Mesodermal cell (in vitro differentiated cells): Measurements from ENCODE around the gene CEP72.
"Not testable (repeated sequence)": the region's sequence is repeated elsewhere in the genome, so short reads cannot be mapped to it uniquely, and the experiment has no call there.

Source experiments
- H3K27ac ChIP-seq: 2 replicates; pipeline ENCODE4 v1.7.0; 2013; ENCODE audit warnings: mild to moderate bottlenecking, low read depth, low read length, moderate library complexity; ENCODE audit not compliant: severe bottlenecking
- H3K36me3 ChIP-seq: 2 replicates; pipeline ENCODE4 v1.7.1; 2013; ENCODE audit warnings: mild to moderate bottlenecking, low read length, moderate library complexity; ENCODE audit not compliant: control insufficient read depth, insufficient read depth
- H3K4me1 ChIP-seq: one replicate; pipeline ENCODE4 v1.7.1; 2013; ENCODE audit warnings: mild to moderate bottlenecking, low read length; ENCODE audit not compliant: insufficient read depth, control insufficient read depth, poor library complexity, severe bottlenecking
- H3K4me3 ChIP-seq: 2 replicates; pipeline ENCODE4 v1.7.0; 2013; ENCODE audit warnings: low read length, control low read depth, mild to moderate bottlenecking; ENCODE audit not compliant: insufficient read depth, poor library complexity, severe bottlenecking; ENCODE audit errors: extremely low read depth
- H3K9me3 ChIP-seq: 2 replicates; pipeline ENCODE4 v1.7.1; 2013; ENCODE audit warnings: mild to moderate bottlenecking, low read length, moderate library complexity; ENCODE audit not compliant: control insufficient read depth
- WGBS, 2 experiments: methylation state at CpG; one replicate each; pipeline ENCODE4 v1.1.5; 2013; ENCODE audit warnings: missing lambda C conversion rate in 2 of 2; ENCODE audit not compliant: insufficient coverage in 2 of 2; 5-methylcytosine and 5-hydroxymethylcytosine counted together

The CEP72 gene

DNA sequence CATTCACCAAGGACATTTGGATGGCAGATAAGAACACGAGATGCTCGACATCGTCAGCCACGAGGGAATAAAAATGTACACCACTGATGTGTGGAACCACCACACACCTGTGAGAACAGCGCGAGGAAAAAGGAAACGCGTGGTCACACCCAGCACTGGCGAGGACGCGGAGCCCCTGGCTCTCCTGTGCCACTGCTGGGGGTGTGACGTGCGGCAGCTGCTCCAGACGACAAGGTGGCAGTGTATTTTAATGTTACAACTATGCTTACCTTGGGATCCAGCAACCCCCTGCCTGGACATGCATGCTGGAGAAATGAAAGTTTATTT, 13.6 kb upstream of the CEP72 start:
- Histone ChIP-seq H3K9me3 (no peaks in the 10 kb centered on the region), H3K4me3 (no peak overlapping the region), H3K27ac (no peak overlapping the region), H3K4me1 (no peaks in the 10 kb centered on the region), H3K36me3 (no peaks in the 10 kb centered on the region)
- WGBS, 2 experiments: 72 to 74% methylated on average over 13 of the region's 14 CpGs

DNA sequence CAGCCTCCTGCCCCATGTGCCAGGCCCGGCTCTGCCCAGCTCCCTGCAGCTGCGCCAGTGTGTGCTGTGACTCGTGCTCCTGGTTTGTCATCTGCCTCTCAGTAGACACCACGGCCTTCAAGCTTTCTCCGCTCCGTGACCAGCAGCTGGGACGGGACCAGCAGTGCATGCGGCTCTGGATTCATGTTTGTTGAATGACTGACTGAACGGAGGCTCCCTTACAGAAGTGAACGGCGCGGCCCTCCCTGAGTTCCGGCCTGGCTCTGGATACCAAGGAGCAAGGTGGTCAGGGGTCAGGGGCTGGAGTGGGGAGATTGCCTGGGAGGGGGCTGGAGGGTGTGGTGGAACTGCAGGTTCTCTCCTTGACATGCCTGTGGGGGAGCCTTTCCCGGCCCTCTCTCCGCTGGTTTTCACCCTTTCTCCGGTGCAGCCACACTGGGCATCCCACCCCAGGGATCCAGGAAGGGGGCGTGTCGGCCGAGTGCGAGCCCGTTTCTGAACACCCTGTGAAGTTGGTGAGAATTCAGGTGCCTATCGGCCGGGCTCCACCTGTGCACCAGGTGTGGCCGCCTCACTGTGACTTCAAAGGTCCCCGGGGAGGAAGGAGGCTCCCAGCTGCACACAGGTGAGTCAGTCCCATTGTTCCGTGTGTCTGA, 11.1 kb upstream of the CEP72 start:
- H3K4me3 ChIP-seq: no peak overlapping the region
- H3K4me1 ChIP-seq: no peaks in the 10 kb centered on the region
- WGBS, 2 experiments: 86 to 92% methylated on average over 23 to 26 of the region's 26 CpGs
- H3K9me3 ChIP-seq: no peaks in the 10 kb centered on the region
- H3K27ac ChIP-seq: no peak overlapping the region
- H3K36me3 ChIP-seq: no peaks in the 10 kb centered on the region

DNA sequence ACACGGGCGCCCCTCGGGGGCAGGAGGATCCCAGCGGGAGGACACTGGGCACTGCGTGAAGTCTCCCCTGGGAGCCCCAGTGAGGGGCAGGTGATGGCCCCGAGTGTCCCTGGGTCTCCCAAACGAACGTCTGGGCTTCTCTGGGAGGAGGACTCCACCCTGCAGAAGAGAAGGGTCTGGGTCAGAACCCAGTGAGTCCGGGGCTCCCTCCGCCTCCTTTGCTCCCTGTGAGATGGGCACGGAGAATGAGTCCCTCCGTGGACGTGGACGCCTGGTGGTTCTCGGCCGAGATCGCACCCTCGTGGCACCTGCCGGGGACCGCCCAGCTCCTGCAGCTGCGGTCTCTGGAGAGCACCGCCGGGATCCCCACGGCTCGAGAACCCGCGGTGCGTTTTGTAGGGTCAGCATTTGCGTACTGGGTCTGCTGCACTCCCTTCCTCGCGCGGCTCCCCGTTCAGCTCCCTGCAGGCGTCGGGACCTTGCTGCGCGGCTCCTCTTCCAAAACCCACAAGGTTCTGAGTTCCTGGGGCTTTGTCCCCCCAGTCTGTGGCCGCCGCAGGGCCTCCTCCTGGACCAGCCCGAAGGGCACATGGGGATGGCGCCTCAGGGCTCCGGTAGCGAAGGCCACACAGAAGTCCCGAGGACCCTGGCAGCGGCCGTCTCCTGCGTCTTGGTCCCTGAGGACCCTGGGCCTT, 10.2 kb upstream of the CEP72 start:
- Histone ChIP-seq H3K27ac (no peak overlapping the region), H3K36me3 (no peaks in the 10 kb centered on the region), H3K4me3 (no peak overlapping the region), H3K9me3 (no peaks in the 10 kb centered on the region), H3K4me1 (no peaks in the 10 kb centered on the region)
- 91 to 96% methylated on average over 40 to 47 of the region's 47 CpGs for WGBS, 2 experiments

DNA sequence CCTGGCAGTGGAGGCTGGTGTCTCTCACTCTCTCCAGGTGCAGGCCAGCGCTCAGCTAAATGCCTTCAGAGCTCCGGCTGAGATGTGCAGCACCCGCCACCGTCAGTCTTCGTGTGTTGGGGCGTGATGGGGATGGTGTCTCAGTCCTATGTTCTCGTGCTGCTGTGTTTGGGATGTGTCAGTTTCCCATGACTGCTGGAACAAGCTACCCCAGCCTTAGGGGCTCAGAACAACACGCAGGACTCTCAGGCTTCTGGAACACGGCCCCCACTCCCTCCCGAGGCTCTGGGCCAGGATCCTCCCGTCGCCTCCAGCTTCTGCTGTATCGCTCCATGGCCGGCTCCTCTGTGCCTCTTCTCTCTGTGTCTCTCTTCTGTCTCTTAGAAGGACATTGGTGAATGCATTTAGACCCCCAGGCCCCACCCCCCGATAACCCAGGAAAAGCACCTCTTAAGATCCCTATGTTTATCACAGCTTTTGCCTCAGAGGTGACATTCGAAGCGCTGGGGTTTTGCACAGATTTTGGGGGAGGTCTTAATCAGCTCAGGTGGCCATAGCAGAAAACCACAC, 9.6 kb upstream of the CEP72 start:
- Histone ChIP-seq H3K36me3 (no peaks in the 10 kb centered on the region), H3K27ac (no peak overlapping the region), H3K4me3 (no peak overlapping the region), H3K9me3 (no peaks in the 10 kb centered on the region), H3K4me1 (no peaks in the 10 kb centered on the region)
- WGBS, 2 experiments: 87 to 90% methylated on average over 16 to 17 of the region's 17 CpGs

DNA sequence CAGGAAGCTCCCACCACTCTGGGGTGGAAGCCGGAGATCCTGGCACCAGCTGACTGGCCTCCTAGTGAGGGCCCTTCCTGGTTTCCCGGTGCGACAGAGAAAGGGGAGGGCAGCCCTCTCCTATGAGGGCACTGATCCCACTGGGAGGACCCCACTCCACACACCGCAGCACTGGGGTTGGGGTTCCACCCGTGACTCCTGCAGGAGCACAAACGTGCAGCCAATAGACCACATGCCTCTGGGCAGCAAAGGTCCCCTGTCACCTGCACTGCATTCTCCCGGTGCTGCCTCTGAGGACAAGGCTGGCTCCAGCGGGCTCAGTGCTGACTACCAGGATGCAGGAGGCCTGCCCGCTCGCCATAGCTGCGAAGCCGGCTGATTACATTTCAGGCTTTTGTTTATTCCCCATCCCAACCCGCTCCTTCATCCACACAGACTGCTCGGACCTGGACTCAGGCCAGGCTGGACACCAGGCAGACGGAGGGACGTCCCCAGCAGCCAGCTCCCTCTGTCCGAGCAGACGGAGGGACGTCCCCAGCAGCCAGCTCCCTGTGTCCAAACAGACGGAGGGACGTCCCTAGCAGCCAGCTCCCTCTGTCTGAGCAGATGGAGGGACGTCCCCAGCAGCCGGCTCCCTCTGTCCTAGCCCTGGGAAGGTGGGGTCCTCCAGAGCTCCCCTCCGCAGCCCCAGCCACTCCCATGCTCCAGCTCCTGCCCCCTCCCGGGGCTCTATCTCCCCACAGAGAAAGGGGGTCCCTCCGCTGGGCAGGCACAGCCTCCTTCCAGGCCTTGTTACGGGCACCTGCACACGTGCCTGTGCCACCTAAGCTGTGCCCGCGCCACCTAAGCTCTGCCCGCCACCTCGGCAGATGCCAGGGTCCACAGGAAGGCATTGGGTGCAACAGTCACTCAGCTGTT, 8.8 kb upstream of the CEP72 start:
- H3K4me3 ChIP-seq: no peak overlapping the region
- H3K9me3 ChIP-seq: no peaks in the 10 kb centered on the region
- 90% methylated on average over 28 of the region's 32 CpGs for WGBS, 2 experiments
- H3K4me1 ChIP-seq: no peaks in the 10 kb centered on the region
- H3K36me3 ChIP-seq: no peaks in the 10 kb centered on the region
- no peak overlapping the region for H3K27ac ChIP-seq

DNA sequence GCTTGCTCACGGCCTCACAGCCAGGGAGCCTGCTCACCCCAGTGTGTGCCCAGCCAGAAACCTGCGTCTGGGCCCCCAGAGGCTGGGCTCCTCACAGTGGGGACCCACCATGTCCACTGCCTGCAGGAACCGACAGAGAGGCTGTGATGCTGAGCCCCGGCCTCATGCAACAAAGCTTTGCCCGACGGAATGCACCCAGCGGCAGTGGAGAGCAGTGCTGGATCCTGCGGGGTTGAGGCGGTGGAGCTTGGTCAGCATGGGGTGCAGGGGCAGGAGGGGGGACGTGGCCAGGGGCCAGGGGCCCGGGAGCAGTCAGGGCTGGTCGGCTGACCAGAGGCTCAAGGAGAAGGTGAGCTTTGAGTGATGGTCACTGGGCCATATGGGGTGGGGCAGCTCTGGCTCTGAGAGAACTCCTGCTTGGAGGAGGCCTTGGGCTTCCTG, 7.7 kb upstream of the CEP72 start:
- Histone ChIP-seq H3K36me3 (no peaks in the 10 kb centered on the region), H3K4me3 (no peak overlapping the region), H3K9me3 (no peaks in the 10 kb centered on the region), H3K4me1 (no peaks in the 10 kb centered on the region), H3K27ac (no peak overlapping the region)
- WGBS, 2 experiments: 85 to 91% methylated on average over 7 to 12 of the region's 12 CpGs

DNA sequence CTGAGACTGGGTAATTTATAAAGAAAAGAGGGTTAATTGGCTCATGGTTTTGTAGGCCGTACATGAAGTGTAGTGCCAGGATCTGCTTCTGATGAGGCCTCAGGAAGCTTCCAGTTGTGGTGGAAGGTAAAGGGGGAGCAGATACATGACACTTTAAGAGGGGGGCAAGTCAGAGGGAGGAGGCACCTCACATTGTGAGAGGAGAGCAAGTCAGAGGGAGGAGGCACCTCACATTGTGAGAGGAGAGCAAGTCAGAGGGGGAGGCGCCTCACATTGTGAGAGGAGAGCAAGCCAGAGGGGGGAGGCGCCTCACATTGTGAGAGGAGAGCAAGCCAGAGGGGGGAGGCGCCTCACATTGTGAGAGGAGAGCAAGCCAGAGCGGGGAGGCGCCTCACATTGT, 7.0 kb upstream of the CEP72 start:
- H3K36me3 ChIP-seq, H3K4me3 ChIP-seq, H3K9me3 ChIP-seq, H3K4me1 ChIP-seq, H3K27ac ChIP-seq: not testable (repeated sequence)
- 82 to 96% methylated on average over 4 to 5 of the region's 6 CpGs for WGBS, 2 experiments

DNA sequence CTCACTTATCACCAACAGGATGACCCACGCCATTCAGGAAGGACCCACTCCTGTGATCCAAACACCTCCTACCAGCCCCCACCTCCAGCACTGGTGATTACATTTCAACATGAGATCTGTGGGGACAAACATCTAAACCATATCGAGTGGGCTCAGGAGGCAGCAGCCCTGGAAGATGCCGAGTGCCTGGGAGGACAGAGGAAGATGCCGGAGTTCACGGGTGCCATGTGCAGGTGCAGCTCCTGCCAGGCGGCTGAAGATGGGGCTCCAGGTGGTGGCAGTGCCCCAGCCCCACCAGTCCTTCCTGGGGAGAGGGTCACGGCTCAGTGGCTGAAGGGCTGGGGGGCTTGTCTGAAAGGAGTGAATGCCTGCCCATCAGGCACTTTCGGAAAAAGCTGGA, 6.1 kb upstream of the CEP72 start:
- H3K4me1 ChIP-seq: no peaks in the 10 kb centered on the region
- H3K4me3 ChIP-seq: no peak overlapping the region
- H3K9me3 ChIP-seq: no peaks in the 10 kb centered on the region
- H3K36me3 ChIP-seq: no peaks in the 10 kb centered on the region
- WGBS, 2 experiments: 90 to 93% methylated on average over 6 to 8 of the region's 8 CpGs
- no peak overlapping the region for H3K27ac ChIP-seq

DNA sequence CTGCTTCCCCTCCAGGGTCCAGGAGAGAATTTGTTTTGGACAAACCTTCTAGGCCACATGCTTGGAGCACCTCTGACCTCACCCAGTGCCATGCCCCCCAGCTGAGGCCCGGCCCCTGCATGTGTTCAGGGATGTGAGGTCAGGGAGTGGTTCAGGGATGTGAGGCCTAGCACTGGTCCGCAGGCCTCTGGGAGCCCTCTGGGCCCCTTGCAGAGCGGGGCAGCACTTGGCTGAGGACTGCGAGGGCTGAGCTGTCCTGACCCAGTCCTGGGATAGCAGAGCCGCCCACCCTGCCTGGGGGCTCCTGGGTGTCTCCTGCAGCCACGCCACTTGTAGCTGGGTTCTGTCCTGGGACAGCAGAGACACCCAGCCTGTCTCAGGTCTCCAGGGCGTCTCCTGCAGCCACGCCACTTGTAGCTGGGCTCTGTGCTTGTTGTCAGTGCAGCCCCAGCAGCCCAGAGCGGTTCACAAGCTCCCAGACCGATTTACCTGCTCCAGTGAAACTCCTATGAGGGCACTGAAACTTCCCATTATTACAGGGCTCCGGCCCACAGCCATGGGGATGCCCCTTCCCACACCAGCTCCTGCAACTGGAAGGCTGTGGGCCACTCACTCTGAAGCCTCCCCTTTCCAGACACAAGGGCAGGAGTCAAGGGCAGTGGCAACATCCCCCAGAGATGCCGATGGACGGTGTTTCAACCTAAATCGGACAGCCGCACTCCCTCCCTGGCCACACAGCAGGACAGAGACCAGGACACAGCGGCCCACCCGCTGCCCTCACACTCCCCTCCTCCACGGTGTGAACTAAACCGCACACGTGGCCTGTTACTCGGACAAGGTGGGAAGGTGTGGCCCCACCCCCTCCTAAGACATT, 5.4 kb upstream of the CEP72 start:
- WGBS, 2 experiments: 87 to 93% methylated on average over 13 to 19 of the region's 21 CpGs
- Histone ChIP-seq H3K9me3 (no peaks in the 10 kb centered on the region), H3K4me1 (no peaks in the 10 kb centered on the region), H3K27ac (no peak overlapping the region), H3K36me3 (no peaks in the 10 kb centered on the region), H3K4me3 (no peak overlapping the region)
